ENCODE measurements around the gene PTPN4. TPM values are rescaled to one million over a fixed set of nuclear protein-coding genes. Genes with fewer than 3 reads are reported as not detected.

PTPN4 gene
- total and polyA plus RNA-seq, 12 donors = 5.2 to 56.5 (median 40.6) TPM

GRCh38 chr2:119934319-119934718 is 174.6 kb downstream of the PTPN4 start:
- no peak overlapping the region for H3K27ac ChIP-seq
- no peaks in the 10 kb centered on the region for H3K9me3 ChIP-seq (replicated peaks in 1 of 3)
- no peak for TF ChIP-seq POLR2A (IDR thresholded peaks at IDR 0.05)
- no peaks in the 10 kb centered on the region for H3K27me3 ChIP-seq
- intact Hi-C loops (cut with DNase I) = no loop called here
- no peak for DNase-seq
- H3K36me3 ChIP-seq (replicated peaks in 1 of 2) = no peaks in the 10 kb centered on the region
- no peak overlapping the region for H3K4me3 ChIP-seq
- H3K4me1 ChIP-seq (replicated peaks in 1 of 2) = no peaks in the 10 kb centered on the region

GRCh38 chr2:119937680-119938079 is 178.0 kb downstream of the PTPN4 start:
- Histone ChIP-seq H3K27ac (no peak overlapping the region), H3K36me3 (replicated peaks in 1 of 2) (no peaks in the 10 kb centered on the region), H3K9me3 (replicated peaks in 1 of 3) (no peaks in the 10 kb centered on the region), H3K4me1 (replicated peaks in 1 of 2) (no peaks in the 10 kb centered on the region), H3K4me3 (no peak overlapping the region), H3K27me3 (no peaks in the 10 kb centered on the region)
- no peak for DNase-seq
- WGBS, 4 donors = 89 to 93% (median 90%) methylated on average over 2 of the region's 2 CpGs
- no peak for TF ChIP-seq POLR2A (IDR thresholded peaks at IDR 0.05)
- TF ChIP-seq CTCF (IDR thresholded peaks at IDR 0.05) = no peak
- intact Hi-C loops (cut with DNase I) = no loop called here

- 76 to 80% (median 78%) methylated on average over 3 of the region's 3 CpGs for WGBS, 4 donors
- Histone ChIP-seq H3K4me3 (no peak overlapping the region), H3K27ac (no peak overlapping the region), H3K9me3 (replicated peaks in 1 of 3) (no peaks in the 10 kb centered on the region), H3K27me3 (no peaks in the 10 kb centered on the region), H3K36me3 (replicated peaks in 1 of 2) (no peaks in the 10 kb centered on the region), H3K4me1 (replicated peaks in 1 of 2) (no peaks in the 10 kb centered on the region)
- no peak for DNase-seq
- TF ChIP-seq POLR2A (IDR thresholded peaks at IDR 0.05) = no peak
- intact Hi-C loops (cut with DNase I) = no loop called here
Measured at GRCh38 chr2:119939915-119940314, 180.2 kb downstream of the PTPN4 start.

- Histone ChIP-seq H3K36me3 (replicated peaks in 1 of 2) (no peaks in the 10 kb centered on the region), H3K9me3 (replicated peaks in 1 of 3) (no peaks in the 10 kb centered on the region), H3K4me3 (no peak overlapping the region), H3K27ac (no peak overlapping the region), H3K27me3 (no peaks in the 10 kb centered on the region), H3K4me1 (replicated peaks in 1 of 2) (no peaks in the 10 kb centered on the region)
- DNase-seq = no peak
- intact Hi-C loops (cut with DNase I) = no loop called here
- TF ChIP-seq POLR2A (IDR thresholded peaks at IDR 0.05) (no peak), CTCF (IDR thresholded peaks at IDR 0.05) (no peak)
Measured at GRCh38 chr2:119940856-119941255, 181.1 kb downstream of the PTPN4 start.

- no peaks in the 10 kb centered on the region for H3K9me3 ChIP-seq (replicated peaks in 1 of 3)
- H3K4me1 ChIP-seq (replicated peaks in 1 of 2) = no peaks in the 10 kb centered on the region
- DNase-seq = no peak
- WGBS, 4 donors = 84 to 97% (median 88%) methylated on average over 1 of the region's 1 CpG
- no peak overlapping the region for H3K27ac ChIP-seq
- H3K4me3 ChIP-seq = no peak overlapping the region
- no peaks in the 10 kb centered on the region for H3K27me3 ChIP-seq
- H3K36me3 ChIP-seq (replicated peaks in 1 of 2) = no peaks in the 10 kb centered on the region
- intact Hi-C loops (cut with DNase I) = no loop called here
- no peak for TF ChIP-seq POLR2A (IDR thresholded peaks at IDR 0.05)
- TF ChIP-seq CTCF (IDR thresholded peaks at IDR 0.05) = no peak
Measured at GRCh38 chr2:119941388-119941787, 181.7 kb downstream of the PTPN4 start.

Measured in adrenal gland (tissue), 12 donors.